Measurements from ENCODE around the gene CFAP57.
A peak's percentile ranks its signal among the peaks of the same experiment; 100 is the strongest.

The CFAP57 gene

GRCh38 chr1:43149889-43150288, 22.2 kb upstream of the CFAP57 start:
- no peak overlapping the region for H3K4me3 ChIP-seq (ENCODE audit: low read depth, low read length)
- no peak for TF ChIP-seq CTCF (IDR thresholded peaks at IDR 0.05; ENCODE audit: low read depth, low read length)

- no peak overlapping the region for H3K4me3 ChIP-seq (ENCODE audit: low read depth, low read length)
- TF ChIP-seq CTCF (IDR thresholded peaks at IDR 0.05; ENCODE audit: low read depth, low read length) = no peak
Measured at GRCh38 chr1:43152866-43153265, 19.3 kb upstream of the CFAP57 start.

- no peak overlapping the region for H3K4me3 ChIP-seq (ENCODE audit: low read depth, low read length)
- no peak for TF ChIP-seq CTCF (IDR thresholded peaks at IDR 0.05; ENCODE audit: low read depth, low read length)
Measured at GRCh38 chr1:43153443-43153842, 18.7 kb upstream of the CFAP57 start.

- no peak for TF ChIP-seq CTCF (IDR thresholded peaks at IDR 0.05; ENCODE audit: low read depth, low read length)
- no peak overlapping the region for H3K4me3 ChIP-seq (ENCODE audit: low read depth, low read length)
Measured at GRCh38 chr1:43156026-43156425, 16.1 kb upstream of the CFAP57 start.

GRCh38 chr1:43165162-43165561, 7.0 kb upstream of the CFAP57 start:
- no peak overlapping the region for H3K4me3 ChIP-seq (ENCODE audit: low read depth, low read length)
- no peak for TF ChIP-seq CTCF (IDR thresholded peaks at IDR 0.05; ENCODE audit: low read depth, low read length)

- no peak for TF ChIP-seq CTCF (IDR thresholded peaks at IDR 0.05; ENCODE audit: low read depth, low read length)
- no peak overlapping the region for H3K4me3 ChIP-seq (ENCODE audit: low read depth, low read length)
Measured at GRCh38 chr1:43165765-43166164, 6.4 kb upstream of the CFAP57 start.

- H3K4me3 ChIP-seq (ENCODE audit: low read depth, low read length) = peak overlapping the region; percentile 89
- no peak for TF ChIP-seq CTCF (IDR thresholded peaks at IDR 0.05; ENCODE audit: low read depth, low read length)
Measured at GRCh38 chr1:43171312-43171875, 736 bp upstream of the CFAP57 start.
